MM.1S (cell line): ENCODE results near the gene HDHD5.

ENCODE experiments used
- CTCF ChIP-seq: fragments of 300-600 bp; sonication (generic); IDR thresholded peaks from 2 replicates; pipeline ENCODE4 v1.5.1; 2016; ENCODE audit warnings: antibody characterized with exemption, low read length, mixed read lengths
- EZH2 ChIP-seq: fragments of 300-600 bp; sonication (generic); optimal IDR thresholded peaks from 2 replicates; pipeline ENCODE3; 2017; ENCODE audit warnings: low read depth, mild to moderate bottlenecking, antibody characterized with exemption, low read length, mixed read lengths
- EZH2phosphoT487 ChIP-seq: fragments of 300-600 bp; sonication (generic); IDR thresholded peaks from 2 replicates; pipeline ENCODE4 v1.6.1; 2018; ENCODE audit warnings: antibody characterized with exemption, low read length

DNA sequence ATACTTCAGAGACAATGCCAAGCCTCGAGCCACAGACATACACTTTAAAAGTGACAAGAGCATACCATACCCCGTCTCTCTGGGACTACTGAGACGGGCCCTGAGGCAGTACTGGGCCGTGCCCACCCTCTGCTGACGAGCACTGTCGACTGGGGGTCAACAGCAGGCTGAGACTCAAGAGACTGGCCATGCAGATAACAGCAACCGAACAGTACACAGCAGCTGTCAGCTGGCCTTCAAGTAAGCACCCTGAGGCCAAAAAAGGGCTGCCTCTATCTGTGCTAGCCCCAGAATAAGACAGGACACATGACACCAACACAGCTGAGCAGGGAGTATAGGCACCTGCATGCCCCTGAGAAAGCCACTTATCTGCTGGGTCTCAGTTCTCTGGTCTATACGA is 19.1 kb downstream of the HDHD5 start:
- TF ChIP-seq CTCF = no peak
- TF ChIP-seq EZH2 = no peak
- TF ChIP-seq EZH2phosphoT487 = no peak
